ENCODE measurements around the gene CYFIP2. TPM values are rescaled to one million over a fixed set of nuclear protein-coding genes. Genes with fewer than 3 reads are reported as not detected.

Gene CYFIP2
- total and polyA plus RNA-seq, 10 of the 15 experiments (the other 5 are each of a cell fraction or from before 2014, with no cell fraction given): 43.4 to 173 (median 96.0) TPM

GRCh38 chr5:157295247-157295646 lies 29.3 kb downstream of the CYFIP2 start:
- Histone ChIP-seq H3K79me2 (ENCODE audit: control insufficient read depth, insufficient read depth, low read length) (no peaks in the 10 kb centered on the region; the same call in 1 of the 2 replicates), H3K27me3 (replicated peaks in 1 of 2; ENCODE audit: control insufficient read depth in 2 of 2, insufficient read depth in 2 of 2, low read length in 1 of 2) (no peaks in the 10 kb centered on the region), H3K27ac (ENCODE audit: control insufficient read depth, insufficient read depth) (no peak overlapping the region), H3K9me3 (replicated peaks; ENCODE audit: control insufficient read depth, insufficient read depth, low read length) (no peaks in the 10 kb centered on the region), H3K36me3 (ENCODE audit: control insufficient read depth in 2 of 2, insufficient read depth in 2 of 2, low read length in 1 of 2) (peaks cover 11 to 25% of the 10 kb centered on the region in 2 experiments), H3K9ac (ENCODE audit: control insufficient read depth, insufficient read depth, low read length) (no peak overlapping the region), H3K4me1 (ENCODE audit: control insufficient read depth, insufficient read depth, low read length) (peaks cover 4% of the 10 kb centered on the region), H3K4me3 (no peak overlapping the region), H2AFZ (ENCODE audit: control insufficient read depth, low read depth, low read length) (no peak overlapping the region), H4K20me1 (ENCODE audit: control insufficient read depth, insufficient read depth) (no peaks in the 10 kb centered on the region), H3K4me2 (ENCODE audit: control insufficient read depth, insufficient read depth) (no peak overlapping the region)
- ChIA-PET RAD21 (ENCODE audit: unreplicated experiment) (no interaction called here), SMC1A (ENCODE audit: uncharacterized antibody, unreplicated experiment) (interaction anchor here (1.6 kb wide), 1 partner anchor 31 kb away, joined by 6 read pairs; no protein-coding TSS in a partner anchor), CTCF (interaction anchor here (1.0 to 4.1 kb wide), 2 partner anchors 42 to 146 kb away, joined by 3 to 27 read pairs; no protein-coding TSS in a partner anchor), POLR2A (no interaction called here)
- in situ Hi-C loops (cut with MboI) (no loop called here), intact Hi-C loops (cut with micrococcal nuclease; ENCODE audit: unreplicated experiment) (no loop called here)
- no peak for ATAC-seq
- DNase-seq (ENCODE audit: low read depth, low spot score): no peak
- FAIRE-seq: no peak
- TF ChIP-seq CHD1 (IDR thresholded peaks at IDR 0.05; ENCODE audit: low read depth, low read length): no peak
- no peak for TF ChIP-seq FOXK2 (IDR thresholded peaks at IDR 0.05)
- TF ChIP-seq NR2C2 (IDR thresholded peaks at IDR 0.05; ENCODE audit: borderline replicate concordance, control insufficient read depth, insufficient read length, low read depth): no peak
- no peak for TF ChIP-seq HDAC2 (IDR thresholded peaks at IDR 0.05)
- TF ChIP-seq NR2C1 (IDR thresholded peaks at IDR 0.05): no peak
- TF ChIP-seq ZNF24 (IDR thresholded peaks at IDR 0.05): no peak
- TF ChIP-seq RB1 (IDR thresholded peaks at IDR 0.05; ENCODE audit: borderline replicate concordance): no peak
- no peak for TF ChIP-seq NR2F1 (conservative IDR thresholded peaks at IDR 0.05)
- TF ChIP-seq CEBPB (IDR thresholded peaks at IDR 0.05; ENCODE audit: borderline replicate concordance in 1 of 2, low read depth in 2 of 2, low read length in 2 of 2): no peak
- TF ChIP-seq ZBED1 (IDR thresholded peaks at IDR 0.05; ENCODE audit: borderline replicate concordance): no peak
- TF ChIP-seq ZNF592 (IDR thresholded peaks at IDR 0.05): no peak
- WGBS (ENCODE audit: insufficient coverage, insufficient replicate concordance, low lambda C conversion rate, missing lambda C conversion rate): 92% methylated on average over 1 of the region's 1 CpG
- BruUV-seq (replicated peaks): no TSS peak
